HG03097 (cell line): ENCODE measurements around the gene NIN.
"Not testable (repeated sequence)": the region's sequence is repeated elsewhere in the genome, so short reads cannot be mapped to it uniquely, and the experiment has no call there.

Experiments used
- ATAC-seq: cut with Tn5 transposase; IDR thresholded peaks from one replicate; pipeline ENCODE4 v1.9.1; 2021; ENCODE audit not compliant: unreplicated experiment, low FRiP score

Gene NIN

GRCh38 chr14:50733494-50733893 lies 97.5 kb downstream of the NIN start:
- ATAC-seq = no peak

GRCh38 chr14:50728836-50729235 lies 102.1 kb downstream of the NIN start:
- ATAC-seq = no peak

- ATAC-seq = no peak
These were observed 104.4 kb downstream of the NIN start for GRCh38 chr14:50726372-50727107.

GRCh38 chr14:50725761-50726160 lies 105.2 kb downstream of the NIN start:
- no peak for ATAC-seq

GRCh38 chr14:50719911-50720759 lies 110.8 kb downstream of the NIN start:
- no peak for ATAC-seq

GRCh38 chr14:50718949-50719348 lies 112.0 kb downstream of the NIN start:
- ATAC-seq = no peak

GRCh38 chr14:50717811-50718210 lies 113.2 kb downstream of the NIN start:
- no peak for ATAC-seq

- ATAC-seq = no peak
These were observed 116.4 kb downstream of the NIN start for GRCh38 chr14:50714450-50715073.

- ATAC-seq = no peak
These were observed 119.9 kb downstream of the NIN start for GRCh38 chr14:50711043-50711442.

- ATAC-seq = no peak
These were observed 125.9 kb downstream of the NIN start for GRCh38 chr14:50705026-50705593.

- no peak for ATAC-seq
These were observed 126.4 kb downstream of the NIN start for GRCh38 chr14:50704454-50705010.

- no peak for ATAC-seq
These were observed 133.2 kb downstream of the NIN start for GRCh38 chr14:50697659-50698290.

GRCh38 chr14:50694260-50694659 lies 136.7 kb downstream of the NIN start:
- not testable (repeated sequence) for ATAC-seq

- ATAC-seq = no peak
These were observed 142.1 kb downstream of the NIN start for GRCh38 chr14:50688875-50689274.

- ATAC-seq = no peak
These were observed 151.3 kb downstream of the NIN start for GRCh38 chr14:50679674-50680073.

GRCh38 chr14:50678163-50678562 lies 152.8 kb downstream of the NIN start:
- ATAC-seq = no peak

GRCh38 chr14:50677527-50678063 lies 153.4 kb downstream of the NIN start:
- no peak for ATAC-seq

- no peak for ATAC-seq
These were observed 154.0 kb downstream of the NIN start for GRCh38 chr14:50676814-50677516.

GRCh38 chr14:50675597-50675996 lies 155.4 kb downstream of the NIN start:
- no peak for ATAC-seq
